H9 (cell line): ENCODE data around the gene MRI1. TPM values are rescaled to one million over a fixed set of nuclear protein-coding genes. Genes with fewer than 3 reads are reported as not detected.

ENCODE experiments used
- DNase-seq: peaks from one replicate; pipeline ENCODE4 v3.0.0-alpha.2; 2017
- H2AFZ ChIP-seq: one replicate; pipeline ENCODE4 v1.6.1; 2013; ENCODE audit warnings: mild to moderate bottlenecking, low read length, control low read depth, moderate library complexity
- H2AK5ac ChIP-seq: 2 replicates; pipeline ENCODE4 v1.6.1; 2013; ENCODE audit warnings: low read length, control low read depth, mixed read lengths; ENCODE audit not compliant: insufficient read length
- H2BK120ac ChIP-seq: one replicate; pipeline ENCODE4 v1.6.1; 2013; ENCODE audit warnings: low read depth, mild to moderate bottlenecking, low read length, control low read depth, inconsistent platforms; ENCODE audit not compliant: poor library complexity, severe bottlenecking
- H2BK12ac ChIP-seq: 2 replicates; pipeline ENCODE4 v1.6.1; 2013; ENCODE audit warnings: low read length, control low read depth, mixed read lengths, low read depth; ENCODE audit not compliant: insufficient read length
- H2BK15ac ChIP-seq: 2 replicates; pipeline ENCODE4 v1.6.1; 2013; ENCODE audit warnings: low read depth, low read length, control low read depth
- H2BK20ac ChIP-seq: one replicate; pipeline ENCODE4 v1.6.1; 2013; ENCODE audit warnings: low read depth, mild to moderate bottlenecking, low read length, control low read depth, inconsistent platforms; ENCODE audit not compliant: poor library complexity, severe bottlenecking
- H2BK5ac ChIP-seq: 2 replicates; pipeline ENCODE4 v1.6.1; 2013; ENCODE audit warnings: low read length, control low read depth, mixed read lengths; ENCODE audit not compliant: insufficient read length
- H3K14ac ChIP-seq: 2 replicates; pipeline ENCODE4 v1.6.1; 2013; ENCODE audit warnings: low read length, control low read depth; ENCODE audit not compliant: insufficient read depth
- H3K18ac ChIP-seq: 2 replicates; pipeline ENCODE4 v1.6.1; 2013; ENCODE audit warnings: low read depth, mild to moderate bottlenecking, mixed read lengths, low read length, control low read depth; ENCODE audit not compliant: insufficient read length
- H3K23ac ChIP-seq: 2 replicates; pipeline ENCODE4 v1.6.1; 2013; ENCODE audit warnings: low read length, control low read depth, mixed read lengths, low read depth; ENCODE audit not compliant: insufficient read length
- H3K23me2 ChIP-seq: 2 replicates; pipeline ENCODE4 v1.6.1; 2013; ENCODE audit warnings: low read depth, mild to moderate bottlenecking, mixed read lengths, low read length, control low read depth; ENCODE audit not compliant: insufficient read length, poor library complexity, severe bottlenecking
- H3K27ac ChIP-seq: 2 replicates; pipeline ENCODE4 v1.5.1; 2013; ENCODE audit warnings: low read length, control low read depth, mixed read lengths, low read depth; ENCODE audit not compliant: insufficient read length
- H3K27me3 ChIP-seq: 2 replicates; pipeline ENCODE4 v1.6.1; 2013; ENCODE audit warnings: low read length, control low read depth, inconsistent platforms; ENCODE audit not compliant: insufficient read depth
- H3K4ac ChIP-seq: 2 replicates; pipeline ENCODE4 v1.6.1; 2013; ENCODE audit warnings: low read depth, mild to moderate bottlenecking, control low read depth, inconsistent platforms, low read length, moderate library complexity
- H3K4me1 ChIP-seq: 2 replicates; pipeline ENCODE4 v1.6.1; 2013; ENCODE audit warnings: low read length, control low read depth, inconsistent platforms; ENCODE audit not compliant: insufficient read depth
- H3K4me2 ChIP-seq: 2 replicates; pipeline ENCODE4 v1.6.1; 2013; ENCODE audit warnings: low read length, control low read depth, mixed read lengths; ENCODE audit not compliant: insufficient read length, insufficient read depth
- H3K56ac ChIP-seq: 2 replicates; pipeline ENCODE4 v1.6.1; 2013; ENCODE audit warnings: low read depth, mild to moderate bottlenecking, mixed read lengths, low read length, control low read depth; ENCODE audit not compliant: insufficient read length
- H3K79me1 ChIP-seq: 2 replicates; pipeline ENCODE4 v1.6.1; 2013; ENCODE audit warnings: low read depth, mild to moderate bottlenecking, moderate library complexity, low read length, control low read depth, inconsistent platforms; ENCODE audit not compliant: insufficient read depth, poor library complexity, severe bottlenecking
- H3K79me2 ChIP-seq: 2 replicates; pipeline ENCODE4 v1.6.1; 2013; ENCODE audit warnings: low read length, control low read depth, inconsistent platforms; ENCODE audit not compliant: insufficient read depth
- H3K9ac ChIP-seq: 2 replicates; pipeline ENCODE4 v1.6.1; 2013; ENCODE audit warnings: low read length, control low read depth, mixed read lengths; ENCODE audit not compliant: insufficient read length; ENCODE audit errors: extremely low read depth
- H3K9me3 ChIP-seq: one replicate; pipeline ENCODE4 v1.6.1; 2013; ENCODE audit warnings: low read depth, low read length, inconsistent platforms; ENCODE audit not compliant: control insufficient read depth
- H3T11ph ChIP-seq: one replicate; pipeline ENCODE4 v1.6.1; 2013; ENCODE audit warnings: mild to moderate bottlenecking, low read length, control low read depth, inconsistent platforms
- H4K20me1 ChIP-seq: one replicate; pipeline ENCODE4 v1.6.1; 2013; ENCODE audit not compliant: control insufficient read depth, insufficient read length, insufficient read depth
- H4K5ac ChIP-seq: 2 replicates; pipeline ENCODE4 v1.6.1; 2013; ENCODE audit warnings: low read depth, mild to moderate bottlenecking, mixed read lengths, low read length, control low read depth; ENCODE audit not compliant: insufficient read length
- H4K8ac ChIP-seq: replicated peaks from 2 replicates; pipeline ENCODE4 v1.6.1; 2013; ENCODE audit warnings: low read length, control low read depth, mixed read lengths, low read depth; ENCODE audit not compliant: insufficient read length
- H4K91ac ChIP-seq: 2 replicates; pipeline ENCODE4 v1.6.1; 2013; ENCODE audit warnings: low read depth, mild to moderate bottlenecking, moderate library complexity, mixed read lengths, low read length, control low read depth; ENCODE audit not compliant: insufficient read length
- H3K27ac Mint-ChIP-seq, 3 experiments: 2 replicates in 2 of 3; 3 replicates in 1 of 3; pipeline ENCODE4 v1.8.0; 2020 to 2021; ENCODE audit warnings: mixed read lengths in 3 of 3, mild to moderate bottlenecking in 1 of 3, moderate library complexity in 1 of 3
- H3K27me3 Mint-ChIP-seq: 2 replicates; pipeline ENCODE4 v1.8.0; 2021; ENCODE audit warnings: low read depth, mild to moderate bottlenecking, moderate library complexity, mixed read lengths
- H3K36me3 Mint-ChIP-seq, 3 experiments: 2 replicates in 2 of 3; 3 replicates in 1 of 3; pipeline ENCODE4 v1.8.0; 2020 to 2021; ENCODE audit warnings: low read depth in 3 of 3, mixed read lengths in 3 of 3; ENCODE audit not compliant: insufficient read depth in 1 of 3
- H3K4me1 Mint-ChIP-seq, 2 experiments: 2 replicates each; pipeline ENCODE4 v1.8.0; 2020; ENCODE audit warnings: mixed read lengths in 2 of 2
- H3K4me3 Mint-ChIP-seq, 2 experiments: 2 replicates in 1 of 2; 3 replicates in 1 of 2; pipeline ENCODE4 v1.8.0; 2020 to 2021; ENCODE audit warnings: mild to moderate bottlenecking in 2 of 2, mixed read lengths in 2 of 2, moderate library complexity in 1 of 2
- H3K9me3 Mint-ChIP-seq, 2 experiments: 2 replicates in 1 of 2; 3 replicates in 1 of 2; pipeline ENCODE4 v1.8.0; 2020; ENCODE audit warnings: mild to moderate bottlenecking in 2 of 2, mixed read lengths in 2 of 2, moderate library complexity in 1 of 2
- WGBS: extraction: QIAGEN DNeasy Blood & Tissue Kit; methylation state at CpG from one replicate; pipeline ENCODE4 v1.1.7; 2013; ENCODE audit warnings: missing lambda C conversion rate, low lambda C conversion rate, mixed read lengths; ENCODE audit not compliant: insufficient read length; ENCODE audit errors: extremely low coverage; 5-methylcytosine and 5-hydroxymethylcytosine counted together
- total RNA-seq: library from RNA; stranded (reverse); gene quantifications from 2 replicates; pipeline ENCODE4 v1.2.1, GENCODE V29; 2021
- TF ChIP-seq, protein P1 (sequence below): fragments of 200-600 bp; sonication (generic); conservative IDR thresholded peaks from 3 replicates; pipeline ENCODE4 v1.8.0; 2021; ENCODE audit warnings: antibody characterized with exemption, mild to moderate bottlenecking

Gene MRI1
- total RNA-seq, 1 experiment from 2014 or later, result 19.5 TPM

DNA sequence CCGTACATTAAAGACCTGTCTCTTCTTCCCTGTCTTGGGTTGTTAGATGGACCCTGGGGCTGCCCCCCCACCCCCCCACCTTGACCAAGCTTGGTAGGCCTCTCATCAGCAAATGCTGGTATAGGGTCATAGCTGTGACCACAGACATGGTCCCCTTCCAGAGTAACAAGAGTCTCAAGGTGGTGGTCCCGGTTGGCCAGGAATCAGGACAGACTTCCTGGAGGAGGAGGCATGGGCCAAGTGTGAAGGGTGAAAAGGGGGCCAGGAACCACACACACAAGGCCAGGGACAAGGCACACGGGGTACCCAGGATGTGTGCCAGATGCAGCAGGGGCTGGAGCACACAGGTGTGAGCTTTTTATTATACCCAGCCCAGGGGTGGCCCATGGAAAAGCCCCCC lies 1.1 kb upstream of the MRI1 start:
- no peaks in the 10 kb centered on the region for H4K20me1 ChIP-seq
- H3K79me2 ChIP-seq, result no peaks in the 10 kb centered on the region
- H3K4me2 ChIP-seq, result no peak overlapping the region
- peaks cover 6 to 8% of the 10 kb centered on the region in 2 experiments for H3K4me1 Mint-ChIP-seq
- H3K27me3 Mint-ChIP-seq, result peaks cover 1% of the 10 kb centered on the region
- H4K91ac ChIP-seq, result no peak overlapping the region
- H2BK12ac ChIP-seq, result no peak overlapping the region
- H3K36me3 Mint-ChIP-seq, result peaks cover 8 to 42% (median 40%) of the 10 kb centered on the region in 3 experiments; a peak in 6 of 7 replicates
- H3K18ac ChIP-seq, result no peak overlapping the region
- no peak overlapping the region for H2BK120ac ChIP-seq
- no peak overlapping the region for H3K14ac ChIP-seq
- H3K4me1 ChIP-seq, result no peaks in the 10 kb centered on the region; the same call in 1 of the 2 replicates
- no peak overlapping the region for H3K23ac ChIP-seq
- no peaks in the 10 kb centered on the region for H3K9me3 ChIP-seq
- no peak overlapping the region for H3K56ac ChIP-seq
- no peaks in the 10 kb centered on the region for H3K79me1 ChIP-seq
- H2BK15ac ChIP-seq, result no peak overlapping the region
- H3K4ac ChIP-seq, result no peak overlapping the region
- peak overlapping the region; percentile 34 to 69; a peak in 2 of 5 replicates for H3K4me3 Mint-ChIP-seq
- peaks cover 4% of the 10 kb centered on the region for H3K23me2 ChIP-seq
- H3K27ac ChIP-seq, result no peak overlapping the region
- no peak overlapping the region for H3T11ph ChIP-seq
- H3K9ac ChIP-seq, result no peak overlapping the region
- no peak overlapping the region for H3K27ac Mint-ChIP-seq
- H2AFZ ChIP-seq, result no peak overlapping the region
- H4K8ac ChIP-seq, result no peak overlapping the region
- no peak overlapping the region for H4K5ac ChIP-seq
- no peak overlapping the region for H2BK20ac ChIP-seq
- H3K9me3 Mint-ChIP-seq, result no peaks in the 10 kb centered on the region
- H2BK5ac ChIP-seq, result no peak overlapping the region
- H3K27me3 ChIP-seq, result no peaks in the 10 kb centered on the region
- no peak for DNase-seq
- whole genome bisulfite sequencing, result no CpG with 5 or more reads among the region's 3 CpGs
- TF ChIP-seq, protein P1, sequence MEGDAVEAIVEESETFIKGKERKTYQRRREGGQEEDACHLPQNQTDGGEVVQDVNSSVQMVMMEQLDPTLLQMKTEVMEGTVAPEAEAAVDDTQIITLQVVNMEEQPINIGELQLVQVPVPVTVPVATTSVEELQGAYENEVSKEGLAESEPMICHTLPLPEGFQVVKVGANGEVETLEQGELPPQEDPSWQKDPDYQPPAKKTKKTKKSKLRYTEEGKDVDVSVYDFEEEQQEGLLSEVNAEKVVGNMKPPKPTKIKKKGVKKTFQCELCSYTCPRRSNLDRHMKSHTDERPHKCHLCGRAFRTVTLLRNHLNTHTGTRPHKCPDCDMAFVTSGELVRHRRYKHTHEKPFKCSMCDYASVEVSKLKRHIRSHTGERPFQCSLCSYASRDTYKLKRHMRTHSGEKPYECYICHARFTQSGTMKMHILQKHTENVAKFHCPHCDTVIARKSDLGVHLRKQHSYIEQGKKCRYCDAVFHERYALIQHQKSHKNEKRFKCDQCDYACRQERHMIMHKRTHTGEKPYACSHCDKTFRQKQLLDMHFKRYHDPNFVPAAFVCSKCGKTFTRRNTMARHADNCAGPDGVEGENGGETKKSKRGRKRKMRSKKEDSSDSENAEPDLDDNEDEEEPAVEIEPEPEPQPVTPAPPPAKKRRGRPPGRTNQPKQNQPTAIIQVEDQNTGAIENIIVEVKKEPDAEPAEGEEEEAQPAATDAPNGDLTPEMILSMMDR, result no peak
- H2AK5ac ChIP-seq, result no peak overlapping the region
